ENCODE data around the gene SLC25A30. TPM values are rescaled to one million over a fixed set of nuclear protein-coding genes. Genes with fewer than 3 reads are reported as not detected.
A peak's percentile ranks its signal among the peaks of the same experiment; 100 is the strongest.

SLC25A30 gene
- total and polyA plus RNA-seq, 7 donors, result 6.2 to 69.8 (median 42.8) TPM

DNA sequence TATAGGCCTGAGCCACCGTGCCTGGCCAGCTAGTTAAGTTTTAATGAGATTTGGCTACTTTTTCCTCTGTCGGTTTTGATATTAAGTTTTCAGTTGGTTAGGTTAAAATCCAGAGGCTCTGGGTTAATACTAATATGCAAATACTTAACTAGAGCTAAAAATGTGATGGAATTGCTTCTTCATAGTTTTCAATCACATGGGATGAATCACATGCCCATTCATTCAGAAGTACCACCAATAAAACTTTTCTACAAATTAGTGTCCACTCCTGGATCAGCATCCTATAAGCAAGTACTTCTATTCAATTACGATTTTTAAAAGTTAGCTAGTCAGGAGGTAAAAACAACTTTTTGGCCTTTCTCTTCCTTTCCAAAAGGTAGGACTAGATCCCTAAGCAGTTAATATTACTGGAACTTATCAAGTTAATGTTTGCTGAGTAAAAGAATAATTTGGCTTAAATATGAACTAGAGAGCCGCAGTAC lies 4.3 kb downstream of the SLC25A30 start:
- Histone ChIP-seq H3K27me3 (ENCODE audit: insufficient read depth in 3 of 3, low read length in 2 of 3) (no peaks in the 10 kb centered on the region), H3K4me1 (peaks cover 55% of the 10 kb centered on the region), H3K9me3 (no peaks in the 10 kb centered on the region), H3K36me3 (ENCODE audit: insufficient read depth in 1 of 2, low read depth in 1 of 2) (peaks cover 0 to 23% of the 10 kb centered on the region in 2 donors), H3K27ac (peak overlapping the region; percentile 84), H3K4me3 (peak overlapping the region; percentile 58)
- DNase-seq, result no peak
- intact Hi-C loops (cut with DNase I), result no loop called here
- TF ChIP-seq, protein P1, sequence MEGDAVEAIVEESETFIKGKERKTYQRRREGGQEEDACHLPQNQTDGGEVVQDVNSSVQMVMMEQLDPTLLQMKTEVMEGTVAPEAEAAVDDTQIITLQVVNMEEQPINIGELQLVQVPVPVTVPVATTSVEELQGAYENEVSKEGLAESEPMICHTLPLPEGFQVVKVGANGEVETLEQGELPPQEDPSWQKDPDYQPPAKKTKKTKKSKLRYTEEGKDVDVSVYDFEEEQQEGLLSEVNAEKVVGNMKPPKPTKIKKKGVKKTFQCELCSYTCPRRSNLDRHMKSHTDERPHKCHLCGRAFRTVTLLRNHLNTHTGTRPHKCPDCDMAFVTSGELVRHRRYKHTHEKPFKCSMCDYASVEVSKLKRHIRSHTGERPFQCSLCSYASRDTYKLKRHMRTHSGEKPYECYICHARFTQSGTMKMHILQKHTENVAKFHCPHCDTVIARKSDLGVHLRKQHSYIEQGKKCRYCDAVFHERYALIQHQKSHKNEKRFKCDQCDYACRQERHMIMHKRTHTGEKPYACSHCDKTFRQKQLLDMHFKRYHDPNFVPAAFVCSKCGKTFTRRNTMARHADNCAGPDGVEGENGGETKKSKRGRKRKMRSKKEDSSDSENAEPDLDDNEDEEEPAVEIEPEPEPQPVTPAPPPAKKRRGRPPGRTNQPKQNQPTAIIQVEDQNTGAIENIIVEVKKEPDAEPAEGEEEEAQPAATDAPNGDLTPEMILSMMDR (IDR thresholded peaks at IDR 0.05), result no peak
- whole genome bisulfite sequencing, 3 donors, result 56 to 72% (median 57%) methylated on average over 4 of the region's 4 CpGs
- ATAC-seq, result no peak

DNA sequence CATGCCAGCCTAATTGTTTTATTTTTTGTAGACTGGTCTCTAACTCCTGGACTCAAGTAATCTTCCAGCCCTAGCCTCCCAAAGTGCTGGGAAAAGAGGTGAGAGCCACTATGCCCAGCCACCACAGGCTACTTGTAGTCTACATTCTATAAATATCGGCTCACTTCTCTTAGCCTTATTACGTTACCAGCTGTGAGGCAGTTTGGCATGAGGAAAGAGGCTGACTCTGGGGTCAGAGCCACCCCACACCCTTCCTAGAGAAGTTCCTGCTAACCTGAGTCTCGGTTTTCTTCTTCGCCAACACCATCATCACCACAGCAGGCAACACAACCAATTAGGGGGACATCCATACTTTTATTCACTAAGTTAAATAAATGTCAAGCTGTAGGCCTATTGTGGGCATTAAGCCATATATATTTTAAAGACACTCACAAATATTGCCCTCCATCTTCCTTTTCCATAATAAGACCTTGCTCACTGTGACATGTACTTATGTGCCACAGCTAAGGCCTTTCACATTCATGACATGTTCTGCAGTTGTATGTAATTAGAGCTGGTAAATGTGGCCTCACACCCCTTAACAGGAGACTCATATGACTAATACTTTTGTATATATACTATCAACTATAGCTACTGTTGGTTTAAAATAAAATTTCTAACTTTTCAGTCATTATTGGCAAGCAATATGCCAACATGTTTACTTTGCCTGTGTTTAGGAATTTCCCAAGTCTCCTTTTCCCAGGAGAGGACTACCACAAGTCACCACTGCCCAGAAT lies 5.7 kb downstream of the SLC25A30 start:
- Histone ChIP-seq H3K36me3 (ENCODE audit: insufficient read depth in 1 of 2, low read depth in 1 of 2) (peaks cover 0 to 37% of the 10 kb centered on the region in 2 donors), H3K27me3 (ENCODE audit: insufficient read depth in 3 of 3, low read length in 2 of 3) (no peaks in the 10 kb centered on the region), H3K9me3 (no peaks in the 10 kb centered on the region), H3K4me3 (peak overlapping the region; percentile 37), H3K4me1 (peaks cover 60% of the 10 kb centered on the region), H3K27ac (peak overlapping the region; percentile 84)
- WGBS, 3 donors, result 21 to 32% (median 22%) methylated on average over 4 of the region's 4 CpGs
- intact Hi-C loops (cut with DNase I), result no loop called here
- DNase-seq (no peak), ATAC-seq (peak; percentile 84 to 89 (median 86))
- TF ChIP-seq, protein P1 (IDR thresholded peaks at IDR 0.05), result no peak

DNA sequence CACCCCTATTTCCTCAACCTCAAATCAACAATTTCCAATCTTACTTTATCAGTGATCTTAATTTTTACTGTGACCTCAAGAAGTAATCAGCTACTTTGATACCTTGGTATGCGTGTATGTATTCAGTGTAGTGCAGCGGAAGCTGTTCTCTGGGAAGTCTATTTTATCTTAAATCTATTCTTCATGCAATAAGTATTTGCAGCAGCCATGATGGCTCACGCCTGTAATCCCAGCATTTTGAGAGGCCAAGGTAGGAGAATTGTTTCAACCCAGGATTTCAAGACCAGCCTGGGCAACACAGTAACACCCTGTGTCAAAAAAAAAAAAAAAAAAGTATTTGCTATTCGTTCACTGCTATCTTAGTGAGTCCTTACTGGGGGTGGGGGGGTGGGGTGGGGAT lies 6.5 kb downstream of the SLC25A30 start:
- ATAC-seq (no peak), DNase-seq (no peak)
- Histone ChIP-seq H3K36me3 (ENCODE audit: insufficient read depth in 1 of 2, low read depth in 1 of 2) (peaks cover 0 to 45% of the 10 kb centered on the region in 2 donors), H3K4me1 (peaks cover 54% of the 10 kb centered on the region), H3K9me3 (no peaks in the 10 kb centered on the region), H3K4me3 (no peak overlapping the region), H3K27ac (peak overlapping the region; percentile 84), H3K27me3 (ENCODE audit: insufficient read depth in 3 of 3, low read length in 2 of 3) (no peaks in the 10 kb centered on the region)
- TF ChIP-seq, protein P1 (IDR thresholded peaks at IDR 0.05), result no peak
- WGBS, 3 donors, result 65 to 89% (median 68%) methylated on average over 4 of the region's 4 CpGs
- intact Hi-C loops (cut with DNase I), result no loop called here

DNA sequence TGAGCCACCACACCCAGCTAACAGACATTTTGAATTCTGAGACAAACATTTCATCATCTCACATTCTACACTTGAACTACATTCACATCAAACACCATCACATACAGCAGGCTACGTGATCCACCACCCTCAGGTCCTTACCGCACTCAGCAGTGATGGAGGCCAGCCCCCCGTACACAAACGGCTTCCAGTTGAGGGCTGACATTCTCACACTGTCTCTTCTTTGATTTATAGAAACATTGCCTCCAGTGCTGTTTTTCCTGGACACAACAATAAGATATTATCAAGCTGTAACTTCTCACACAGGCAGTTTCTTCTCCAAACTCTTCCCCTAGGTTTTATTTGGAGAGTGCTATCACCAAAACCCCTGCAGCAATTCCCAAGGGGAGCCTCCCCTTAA lies 7.0 kb downstream of the SLC25A30 start:
- Histone ChIP-seq H3K4me3 (no peak overlapping the region), H3K27me3 (ENCODE audit: insufficient read depth in 3 of 3, low read length in 2 of 3) (no peaks in the 10 kb centered on the region), H3K27ac (peak overlapping the region; percentile 84), H3K36me3 (ENCODE audit: insufficient read depth in 1 of 2, low read depth in 1 of 2) (peaks cover 0 to 49% of the 10 kb centered on the region in 2 donors), H3K4me1 (peaks cover 50% of the 10 kb centered on the region), H3K9me3 (no peaks in the 10 kb centered on the region)
- no peak for ATAC-seq
- no peak for DNase-seq
- TF ChIP-seq, protein P1 (IDR thresholded peaks at IDR 0.05), result no peak
- intact Hi-C loops (cut with DNase I), result no loop called here
- WGBS, 3 donors, result 41 to 73% (median 63%) methylated on average over 4 of the region's 4 CpGs

Measured in psoas muscle (tissue), 8 donors.